DOHH2 (cell line): ENCODE results near the gene COMMD4.
"Not testable (repeated sequence)": the region's sequence is repeated elsewhere in the genome, so short reads cannot be mapped to it uniquely, and the experiment has no call there.

Source experiments
- H3F3A ChIP-seq: fragments of 200-600 bp; sonication (generic), shearing (Covaris generic); 2 replicates; pipeline ENCODE4 v1.6.0; 2016; ENCODE audit warnings: antibody characterized with exemption, mild to moderate bottlenecking; ENCODE audit not compliant: control insufficient read depth, insufficient read depth
- H3K27ac ChIP-seq: fragments of 200-600 bp; sonication (generic); 2 replicates; pipeline ENCODE4 v1.5.1; 2014; ENCODE audit warnings: low read depth, mild to moderate bottlenecking, low read length, moderate library complexity
- H3K27me3 ChIP-seq: fragments of 200-600 bp; sonication (generic); 2 replicates; pipeline ENCODE4 v1.6.1; 2014; ENCODE audit warnings: mild to moderate bottlenecking, low read length, mixed read lengths; ENCODE audit not compliant: control insufficient read depth
- H3K36me3 ChIP-seq: fragments of 200-600 bp; sonication (generic); 2 replicates; pipeline ENCODE4 v1.6.1; 2014; ENCODE audit warnings: mild to moderate bottlenecking, low read length, moderate library complexity, mixed read lengths; ENCODE audit not compliant: control insufficient read depth
- H3K4me1 ChIP-seq: fragments of 200-600 bp; sonication (generic); 2 replicates; pipeline ENCODE4 v1.6.1; 2014; ENCODE audit warnings: mild to moderate bottlenecking, low read length, mixed read lengths; ENCODE audit not compliant: control insufficient read depth
- H3K4me2 ChIP-seq: fragments of 200-600 bp; sonication (generic); 2 replicates; pipeline ENCODE4 v1.6.0; 2014; ENCODE audit warnings: mild to moderate bottlenecking, low read length, moderate library complexity
- H3K4me3 ChIP-seq: fragments of 200-600 bp; sonication (generic); 2 replicates; pipeline ENCODE4 v1.5.1; 2014; ENCODE audit warnings: mild to moderate bottlenecking, low read length, mixed read lengths
- H3K79me2 ChIP-seq: fragments of 200-600 bp; sonication (generic); 2 replicates; pipeline ENCODE4 v1.6.1; 2014; ENCODE audit warnings: mild to moderate bottlenecking, low read length, mixed read lengths; ENCODE audit not compliant: control insufficient read depth
- H3K9me2 ChIP-seq: fragments of 200-600 bp; sonication (generic); replicated peaks from 2 replicates; pipeline ENCODE4 v1.6.1; 2014; ENCODE audit warnings: mild to moderate bottlenecking, low read length, mixed read lengths; ENCODE audit not compliant: control insufficient read depth
- H3K9me3 ChIP-seq: fragments of 200-600 bp; sonication (generic); 2 replicates; pipeline ENCODE4 v1.6.1; 2014; ENCODE audit warnings: antibody characterized with exemption, low read length, mixed read lengths; ENCODE audit not compliant: control insufficient read depth, insufficient read depth
- H4K20me1 ChIP-seq: fragments of 200-600 bp; sonication (generic); 2 replicates; pipeline ENCODE4 v1.6.0; 2014; ENCODE audit warnings: low read depth, mild to moderate bottlenecking, antibody characterized with exemption, low read length, moderate library complexity; ENCODE audit not compliant: control insufficient read depth, insufficient read depth
- CTCF ChIP-seq: fragments of 200-600 bp; sonication (generic); IDR thresholded peaks from one replicate; pipeline ENCODE4 v1.5.1; 2014; ENCODE audit warnings: antibody characterized with exemption, mild to moderate bottlenecking, low read depth, low read length; ENCODE audit not compliant: poor library complexity, severe bottlenecking
- EZH2phosphoT487 ChIP-seq: fragments of 200-600 bp; sonication (generic); IDR thresholded peaks from 2 replicates; pipeline ENCODE4 v1.6.1; 2017; ENCODE audit warnings: borderline replicate concordance, mild to moderate bottlenecking, antibody characterized with exemption, low read length, moderate library complexity, mixed read lengths

Gene COMMD4

GRCh38 chr15:75348034-75348561, 12.2 kb downstream of the COMMD4 start:
- H4K20me1 ChIP-seq = no peaks in the 10 kb centered on the region
- no peak for TF ChIP-seq EZH2phosphoT487
- no peak for TF ChIP-seq CTCF
- peak overlapping the region; percentile 85 for H3K4me2 ChIP-seq
- H3K36me3 ChIP-seq = peaks cover 56% of the 10 kb centered on the region
- H3K4me3 ChIP-seq = peak overlapping the region; percentile 98
- peaks cover 5% of the 10 kb centered on the region; the same call in 1 of the 2 replicates for H3K9me3 ChIP-seq
- peak overlapping the region; percentile 95 for H3K27ac ChIP-seq
- H3F3A ChIP-seq = peaks cover 23% of the 10 kb centered on the region
- peaks cover 32% of the 10 kb centered on the region for H3K79me2 ChIP-seq
- H3K4me1 ChIP-seq = peaks cover 68% of the 10 kb centered on the region
- H3K27me3 ChIP-seq = no peaks in the 10 kb centered on the region
- H3K9me2 ChIP-seq = no peaks in the 10 kb centered on the region

GRCh38 chr15:75348562-75349350, 12.9 kb downstream of the COMMD4 start:
- peaks cover 32% of the 10 kb centered on the region for H3K79me2 ChIP-seq
- no peak for TF ChIP-seq CTCF
- no peak for TF ChIP-seq EZH2phosphoT487
- peak overlapping the region; percentile 95 for H3K27ac ChIP-seq
- peak overlapping the region; percentile 85 for H3K4me2 ChIP-seq
- peaks cover 65% of the 10 kb centered on the region for H3K4me1 ChIP-seq
- H3F3A ChIP-seq = peaks cover 21% of the 10 kb centered on the region
- peaks cover 5% of the 10 kb centered on the region; the same call in 1 of the 2 replicates for H3K9me3 ChIP-seq
- no peaks in the 10 kb centered on the region for H4K20me1 ChIP-seq
- peaks cover 62% of the 10 kb centered on the region for H3K36me3 ChIP-seq
- H3K4me3 ChIP-seq = peak overlapping the region; percentile 98
- no peaks in the 10 kb centered on the region for H3K27me3 ChIP-seq
- H3K9me2 ChIP-seq = no peaks in the 10 kb centered on the region

GRCh38 chr15:75349351-75349669, 13.4 kb downstream of the COMMD4 start:
- Histone ChIP-seq H3K4me2 (peak overlapping the region; percentile 85), H3F3A (peaks cover 21% of the 10 kb centered on the region), H3K27ac (peak overlapping the region; percentile 95), H3K4me3 (peak overlapping the region; percentile 98), H3K36me3 (peaks cover 67% of the 10 kb centered on the region), H3K4me1 (peaks cover 60% of the 10 kb centered on the region), H3K79me2 (peaks cover 32% of the 10 kb centered on the region)
- H4K20me1 ChIP-seq, H3K9me3 ChIP-seq, H3K27me3 ChIP-seq, H3K9me2 ChIP-seq: not testable (repeated sequence)
